ENCODE results near the gene ANKS3.
"Not testable (repeated sequence)": the region's sequence is repeated elsewhere in the genome, so short reads cannot be mapped to it uniquely, and the experiment has no call there.

Gene ANKS3

DNA sequence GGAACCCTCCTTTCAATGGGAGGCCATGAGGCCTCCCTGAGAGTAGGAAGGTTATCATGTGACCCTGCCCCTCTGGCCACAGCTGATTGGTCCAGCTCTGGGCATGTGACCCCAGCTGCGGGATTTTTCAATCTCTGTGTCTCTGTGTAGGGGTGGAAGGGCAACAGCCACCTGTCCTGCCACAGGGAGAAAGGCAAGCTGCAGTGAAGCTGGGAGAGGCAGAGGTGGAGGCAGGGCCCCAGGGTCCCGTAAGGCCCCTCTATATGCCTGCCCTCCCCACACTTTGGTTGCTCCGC is 11.2 kb upstream of the ANKS3 start:
- Histone ChIP-seq H3K27ac (ENCODE audit: low read depth, low read length) (no peak overlapping the region), H3K36me3 (ENCODE audit: control insufficient read depth in 1 of 2, insufficient read depth in 2 of 2, low read length in 2 of 2) (no peaks in the 10 kb centered on the region), H3K9ac (ENCODE audit: low read depth in 1 of 2, low read length in 2 of 2) (no peak overlapping the region), H3K4me3 (ENCODE audit: low read depth in 1 of 2, low read length in 2 of 2) (no peak overlapping the region), H3K4me1 (ENCODE audit: control insufficient read depth in 1 of 2, insufficient read depth in 2 of 2, low read length in 2 of 2) (peaks cover 6 to 7% of the 10 kb centered on the region in 2 donors), H3K27me3 (ENCODE audit: control insufficient read depth in 1 of 2, insufficient read depth in 2 of 2, low read length in 2 of 2) (no peaks in the 10 kb centered on the region), H3K9me3 (ENCODE audit: control insufficient read depth in 1 of 2, low read length in 2 of 2) (no peaks in the 10 kb centered on the region)

DNA sequence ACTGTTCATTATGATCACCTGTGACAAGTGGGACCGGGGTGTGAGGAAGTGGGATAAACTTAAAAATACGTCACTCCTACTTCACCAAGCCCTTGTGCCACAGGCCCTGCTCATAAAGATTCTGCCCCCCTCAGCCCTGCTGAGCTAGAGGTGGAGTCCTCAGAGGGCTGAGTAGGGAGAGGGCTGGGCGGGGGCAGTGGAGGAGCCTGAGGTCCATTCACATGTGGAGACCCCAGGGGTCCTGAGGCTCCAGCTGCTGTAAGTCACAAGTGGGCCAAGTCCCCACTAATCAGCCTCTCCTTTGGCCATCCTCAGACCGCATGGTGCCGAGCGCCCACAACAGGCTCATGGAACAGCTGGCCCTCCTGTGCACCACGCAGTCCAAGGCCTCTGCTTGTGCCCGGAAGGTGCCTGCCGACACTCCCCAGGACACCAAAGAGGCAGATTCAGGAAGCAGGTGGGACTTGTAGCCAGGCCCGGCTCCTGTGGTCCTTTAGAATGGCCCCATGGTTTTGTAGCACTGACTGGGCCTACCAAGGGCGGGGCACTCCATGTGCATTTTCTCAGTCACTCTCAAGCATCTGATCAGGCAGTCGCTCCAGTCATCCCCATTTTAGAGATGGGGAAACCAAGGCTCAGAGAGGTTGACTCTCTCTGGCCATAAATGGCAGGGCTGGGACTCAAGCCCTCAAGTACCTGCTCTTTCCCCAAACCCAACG is 10.6 kb upstream of the ANKS3 start:
- Histone ChIP-seq H3K9ac (ENCODE audit: low read depth in 1 of 2, low read length in 2 of 2) (no peak overlapping the region), H3K9me3 (ENCODE audit: control insufficient read depth in 1 of 2, low read length in 2 of 2) (no peaks in the 10 kb centered on the region), H3K4me3 (ENCODE audit: low read depth in 1 of 2, low read length in 2 of 2) (no peak overlapping the region), H3K27me3 (ENCODE audit: control insufficient read depth in 1 of 2, insufficient read depth in 2 of 2, low read length in 2 of 2) (no peaks in the 10 kb centered on the region), H3K4me1 (ENCODE audit: control insufficient read depth in 1 of 2, insufficient read depth in 2 of 2, low read length in 2 of 2) (peaks cover 6 to 7% of the 10 kb centered on the region in 2 donors), H3K36me3 (ENCODE audit: control insufficient read depth in 1 of 2, insufficient read depth in 2 of 2, low read length in 2 of 2) (no peaks in the 10 kb centered on the region), H3K27ac (ENCODE audit: low read depth, low read length) (no peak overlapping the region)

DNA sequence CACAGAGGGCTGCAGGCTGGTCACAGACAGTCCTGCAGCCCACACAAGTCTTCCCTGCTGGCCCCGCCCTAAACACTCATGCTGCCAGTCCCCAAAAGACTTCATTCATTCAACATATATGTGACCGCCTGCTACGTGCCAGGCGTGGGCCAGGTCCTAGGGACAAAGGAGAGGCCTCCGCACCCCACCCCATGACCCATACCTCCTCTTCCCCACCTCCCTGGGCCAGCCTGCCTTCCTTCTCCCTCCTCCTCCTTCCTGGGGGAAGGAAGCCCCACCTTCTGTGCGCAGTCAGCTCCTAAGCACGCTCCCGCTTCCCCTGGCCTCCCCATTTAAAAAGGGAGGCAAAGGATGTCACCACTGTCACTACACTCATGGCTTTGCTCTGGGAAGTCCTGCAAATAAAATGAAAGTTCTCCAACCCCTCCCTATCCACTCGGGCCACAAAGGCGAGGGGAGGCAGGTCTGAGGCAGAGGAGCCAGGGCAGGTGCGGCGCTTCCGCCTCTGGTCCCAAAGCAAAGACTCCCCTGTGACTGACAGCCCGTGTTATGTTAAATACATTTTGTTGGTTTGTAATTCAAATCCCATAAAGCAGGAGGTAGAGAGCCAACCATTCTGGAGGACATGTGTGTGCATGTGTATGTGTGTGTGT is 9.3 kb upstream of the ANKS3 start:
- Histone ChIP-seq H3K9ac (ENCODE audit: low read depth in 1 of 2, low read length in 2 of 2) (peak overlapping the region; percentile 12 to 47), H3K4me1 (ENCODE audit: control insufficient read depth in 1 of 2, insufficient read depth in 2 of 2, low read length in 2 of 2) (peaks cover 6 to 7% of the 10 kb centered on the region in 2 donors), H3K36me3 (ENCODE audit: control insufficient read depth in 1 of 2, insufficient read depth in 2 of 2, low read length in 2 of 2) (no peaks in the 10 kb centered on the region), H3K27ac (ENCODE audit: low read depth, low read length) (no peak overlapping the region), H3K9me3 (ENCODE audit: control insufficient read depth in 1 of 2, low read length in 2 of 2) (no peaks in the 10 kb centered on the region), H3K27me3 (ENCODE audit: control insufficient read depth in 1 of 2, insufficient read depth in 2 of 2, low read length in 2 of 2) (no peaks in the 10 kb centered on the region), H3K4me3 (ENCODE audit: low read depth in 1 of 2, low read length in 2 of 2) (peak overlapping the region; percentile 60 to 70)

DNA sequence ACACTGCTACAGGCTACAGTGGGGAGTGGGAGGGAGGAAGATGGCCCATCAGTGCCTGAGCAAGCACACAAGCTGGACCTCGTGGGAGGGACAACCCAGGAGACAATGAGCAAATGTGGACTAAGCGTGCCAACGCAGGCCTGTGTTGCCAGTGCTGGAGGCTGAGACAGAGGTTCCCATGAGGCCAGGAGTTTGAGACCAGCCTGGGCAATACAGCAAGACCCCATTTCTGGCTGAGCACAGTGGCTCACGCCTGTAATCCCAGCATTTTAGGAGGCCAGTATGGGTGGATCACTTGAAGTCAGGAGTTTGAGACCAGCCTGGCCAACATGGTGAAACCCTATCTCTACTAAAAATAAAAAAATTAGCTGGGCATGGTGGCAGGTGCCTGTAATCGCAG is 4.3 kb upstream of the ANKS3 start:
- not testable (repeated sequence) for H3K9me3 ChIP-seq (ENCODE audit: control insufficient read depth in 1 of 2, low read length in 2 of 2); H3K9ac ChIP-seq (ENCODE audit: low read depth in 1 of 2, low read length in 2 of 2); H3K27me3 ChIP-seq (ENCODE audit: control insufficient read depth in 1 of 2, insufficient read depth in 2 of 2, low read length in 2 of 2); H3K4me3 ChIP-seq (ENCODE audit: low read depth in 1 of 2, low read length in 2 of 2); H3K36me3 ChIP-seq (ENCODE audit: control insufficient read depth in 1 of 2, insufficient read depth in 2 of 2, low read length in 2 of 2); H3K27ac ChIP-seq (ENCODE audit: low read depth, low read length)
- peaks cover 12 to 16% of the 10 kb centered on the region in 2 donors for H3K4me1 ChIP-seq (ENCODE audit: control insufficient read depth in 1 of 2, insufficient read depth in 2 of 2, low read length in 2 of 2)

DNA sequence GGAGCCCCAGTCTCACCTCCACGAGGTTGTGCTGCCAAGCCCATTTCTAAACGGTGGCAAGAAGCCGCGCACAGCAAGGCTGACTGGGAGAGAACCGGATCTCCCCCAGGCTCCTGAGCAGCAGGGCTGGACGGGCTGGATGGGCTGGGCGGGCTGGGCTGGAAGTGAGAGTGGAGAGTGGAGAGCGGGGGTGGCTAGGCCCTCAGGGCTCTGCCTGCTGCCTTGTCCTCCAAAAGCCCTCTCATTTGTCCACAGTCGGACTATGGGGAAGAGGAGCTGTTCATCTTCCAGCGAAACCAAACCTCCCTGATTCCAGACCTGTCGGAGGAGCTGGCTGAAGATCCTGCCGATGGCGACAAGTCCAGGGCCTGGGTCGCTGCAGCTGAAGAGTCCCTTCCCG is 3.5 kb upstream of the ANKS3 start:
- no peak overlapping the region for H3K27ac ChIP-seq (ENCODE audit: low read depth, low read length)
- no peaks in the 10 kb centered on the region for H3K36me3 ChIP-seq (ENCODE audit: control insufficient read depth in 1 of 2, insufficient read depth in 2 of 2, low read length in 2 of 2)
- peaks cover 5 to 13% of the 10 kb centered on the region in 2 donors for H3K4me1 ChIP-seq (ENCODE audit: control insufficient read depth in 1 of 2, insufficient read depth in 2 of 2, low read length in 2 of 2)
- no peaks in the 10 kb centered on the region for H3K27me3 ChIP-seq (ENCODE audit: control insufficient read depth in 1 of 2, insufficient read depth in 2 of 2, low read length in 2 of 2)
- no peaks in the 10 kb centered on the region for H3K9me3 ChIP-seq (ENCODE audit: control insufficient read depth in 1 of 2, low read length in 2 of 2)
- H3K4me3 ChIP-seq (ENCODE audit: low read depth in 1 of 2, low read length in 2 of 2), result no peak overlapping the region
- no peak overlapping the region for H3K9ac ChIP-seq (ENCODE audit: low read depth in 1 of 2, low read length in 2 of 2)

DNA sequence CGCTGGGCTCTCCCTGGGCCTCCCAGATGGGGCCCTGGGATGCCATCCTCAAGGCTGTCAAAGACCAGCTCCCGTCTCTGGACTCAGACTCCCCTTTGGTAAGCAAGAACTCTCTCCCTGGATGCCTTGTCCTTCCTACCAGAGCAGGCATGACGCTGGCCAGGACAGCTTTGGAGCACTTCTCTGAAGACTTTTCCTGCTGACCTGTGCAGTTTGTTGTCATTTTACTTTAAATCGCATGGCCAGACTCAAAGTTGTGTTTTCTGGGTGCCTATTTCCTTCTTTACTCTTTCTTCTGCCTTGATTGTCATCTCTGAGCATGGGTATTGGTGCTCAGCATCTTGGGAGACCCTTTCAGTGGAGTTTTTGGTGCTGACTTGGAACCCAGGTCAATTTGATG is 2.5 kb upstream of the ANKS3 start:
- Histone ChIP-seq H3K9me3 (ENCODE audit: control insufficient read depth in 1 of 2, low read length in 2 of 2) (no peaks in the 10 kb centered on the region), H3K27me3 (ENCODE audit: control insufficient read depth in 1 of 2, insufficient read depth in 2 of 2, low read length in 2 of 2) (no peaks in the 10 kb centered on the region), H3K9ac (ENCODE audit: low read depth in 1 of 2, low read length in 2 of 2) (no peak overlapping the region), H3K4me1 (ENCODE audit: control insufficient read depth in 1 of 2, insufficient read depth in 2 of 2, low read length in 2 of 2) (peaks cover 5 to 13% of the 10 kb centered on the region in 2 donors), H3K27ac (ENCODE audit: low read depth, low read length) (no peak overlapping the region), H3K4me3 (ENCODE audit: low read depth in 1 of 2, low read length in 2 of 2) (no peak overlapping the region), H3K36me3 (ENCODE audit: control insufficient read depth in 1 of 2, insufficient read depth in 2 of 2, low read length in 2 of 2) (no peaks in the 10 kb centered on the region)

DNA sequence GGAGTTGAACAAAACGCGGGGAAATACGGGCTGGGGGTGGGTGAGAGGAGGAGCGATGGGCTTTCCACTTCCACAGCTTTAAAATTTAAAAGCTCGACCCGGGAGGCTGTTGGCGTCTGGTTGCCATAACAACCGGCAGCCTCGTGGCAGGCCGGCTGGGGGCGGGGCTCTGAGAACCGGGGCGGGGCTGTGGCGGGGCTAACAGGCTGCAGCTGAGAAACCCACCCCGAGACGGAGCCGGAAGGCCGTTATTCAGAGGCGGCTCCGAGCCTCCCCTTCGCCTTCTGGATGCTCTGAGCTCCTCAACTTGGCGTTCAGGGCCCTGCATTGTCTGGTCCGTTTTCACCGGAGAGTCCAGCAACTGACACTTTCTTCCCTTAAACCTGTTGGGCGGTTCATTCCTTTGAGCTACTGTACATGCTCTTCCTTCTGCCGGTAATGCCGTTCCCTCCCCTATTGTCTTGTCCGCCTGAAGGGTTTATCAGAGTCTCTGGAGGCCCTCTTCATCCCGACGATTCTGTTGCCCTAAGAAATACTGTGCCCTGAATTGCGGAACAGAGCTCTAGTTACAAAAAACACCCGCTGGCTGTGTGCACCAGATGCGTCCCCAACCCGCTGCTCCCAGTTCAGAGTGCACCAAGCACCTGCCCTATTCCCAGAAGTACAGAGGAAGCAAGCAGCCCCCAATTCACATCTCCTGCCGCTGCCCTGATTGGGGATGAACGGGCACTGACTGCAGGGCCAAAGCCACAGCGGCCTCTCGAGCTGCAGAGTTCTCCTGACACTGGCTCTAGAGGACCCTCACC is 862 bp upstream of the ANKS3 start:
- H3K9me3 ChIP-seq (ENCODE audit: control insufficient read depth in 1 of 2, low read length in 2 of 2), result no peaks in the 10 kb centered on the region
- H3K4me1 ChIP-seq (ENCODE audit: control insufficient read depth in 1 of 2, insufficient read depth in 2 of 2, low read length in 2 of 2), result peaks cover 5 to 13% of the 10 kb centered on the region in 2 donors
- H3K36me3 ChIP-seq (ENCODE audit: control insufficient read depth in 1 of 2, insufficient read depth in 2 of 2, low read length in 2 of 2), result peaks cover 2 to 9% of the 10 kb centered on the region in 2 donors
- H3K27me3 ChIP-seq (ENCODE audit: control insufficient read depth in 1 of 2, insufficient read depth in 2 of 2, low read length in 2 of 2), result no peaks in the 10 kb centered on the region
- peak overlapping the region; percentile 68 for H3K27ac ChIP-seq (ENCODE audit: low read depth, low read length)
- H3K9ac ChIP-seq (ENCODE audit: low read depth in 1 of 2, low read length in 2 of 2), result peak overlapping the region; percentile 54 to 65
- H3K4me3 ChIP-seq (ENCODE audit: low read depth in 1 of 2, low read length in 2 of 2), result peak overlapping the region; percentile 94 to 95

DNA sequence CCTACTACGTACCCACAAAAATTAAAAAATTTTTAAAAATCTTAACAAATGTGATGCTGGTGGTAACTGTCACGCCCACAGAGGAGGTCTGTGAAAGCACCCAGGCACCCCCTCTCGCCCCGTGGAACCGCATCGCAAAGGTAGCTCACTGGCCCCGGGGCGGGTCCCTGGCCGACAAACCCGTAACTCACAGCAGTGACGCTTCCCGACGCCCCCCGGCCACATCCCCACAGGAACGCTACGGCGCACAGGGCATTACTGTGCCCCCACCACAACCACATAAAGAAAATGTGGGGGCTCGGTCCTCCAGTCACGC is 366 bp downstream of the ANKS3 start:
- peaks cover 5 to 13% of the 10 kb centered on the region in 2 donors for H3K4me1 ChIP-seq (ENCODE audit: control insufficient read depth in 1 of 2, insufficient read depth in 2 of 2, low read length in 2 of 2)
- no peak overlapping the region for H3K27ac ChIP-seq (ENCODE audit: low read depth, low read length)
- H3K27me3 ChIP-seq (ENCODE audit: control insufficient read depth in 1 of 2, insufficient read depth in 2 of 2, low read length in 2 of 2), result no peaks in the 10 kb centered on the region
- no peaks in the 10 kb centered on the region for H3K9me3 ChIP-seq (ENCODE audit: control insufficient read depth in 1 of 2, low read length in 2 of 2)
- peaks cover 6 to 20% of the 10 kb centered on the region in 2 donors for H3K36me3 ChIP-seq (ENCODE audit: control insufficient read depth in 1 of 2, insufficient read depth in 2 of 2, low read length in 2 of 2)
- peak overlapping the region; percentile 70 to 83 for H3K9ac ChIP-seq (ENCODE audit: low read depth in 1 of 2, low read length in 2 of 2)
- peak overlapping the region; percentile 94 to 95 for H3K4me3 ChIP-seq (ENCODE audit: low read depth in 1 of 2, low read length in 2 of 2)

DNA sequence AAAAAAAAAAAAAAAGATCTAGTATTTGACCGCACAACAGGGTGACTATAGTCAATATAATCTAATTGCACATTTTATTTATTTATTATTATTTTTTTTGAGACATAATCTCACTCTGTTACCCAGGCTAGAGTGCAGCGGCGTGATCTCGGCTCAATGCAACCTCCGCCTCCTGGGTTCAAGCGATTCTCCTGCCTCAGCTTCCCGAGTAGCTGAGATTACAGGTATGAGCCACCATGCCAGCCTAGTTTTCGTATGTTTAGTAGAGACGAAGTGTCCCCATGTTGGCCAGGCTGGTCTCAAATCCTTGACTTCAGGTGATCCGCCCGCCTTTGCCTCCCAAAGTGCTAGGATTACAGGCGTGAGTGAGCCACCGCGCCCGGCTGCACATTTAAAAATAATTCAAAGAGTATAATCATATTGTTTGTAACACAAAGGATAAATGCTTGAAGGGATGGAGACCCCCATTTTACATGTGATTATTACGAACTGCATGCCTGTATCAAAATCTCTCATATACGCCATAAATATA is 794 bp downstream of the ANKS3 start:
- H3K4me1 ChIP-seq (ENCODE audit: control insufficient read depth in 1 of 2, insufficient read depth in 2 of 2, low read length in 2 of 2), result peaks cover 5 to 13% of the 10 kb centered on the region in 2 donors
- peak overlapping the region; percentile 70 to 83 for H3K9ac ChIP-seq (ENCODE audit: low read depth in 1 of 2, low read length in 2 of 2)
- peaks cover 6 to 24% of the 10 kb centered on the region in 2 donors for H3K36me3 ChIP-seq (ENCODE audit: control insufficient read depth in 1 of 2, insufficient read depth in 2 of 2, low read length in 2 of 2)
- no peak overlapping the region for H3K27ac ChIP-seq (ENCODE audit: low read depth, low read length)
- no peaks in the 10 kb centered on the region for H3K9me3 ChIP-seq (ENCODE audit: control insufficient read depth in 1 of 2, low read length in 2 of 2)
- peak overlapping the region; percentile 94 to 95 for H3K4me3 ChIP-seq (ENCODE audit: low read depth in 1 of 2, low read length in 2 of 2)
- H3K27me3 ChIP-seq (ENCODE audit: control insufficient read depth in 1 of 2, insufficient read depth in 2 of 2, low read length in 2 of 2), result no peaks in the 10 kb centered on the region

DNA sequence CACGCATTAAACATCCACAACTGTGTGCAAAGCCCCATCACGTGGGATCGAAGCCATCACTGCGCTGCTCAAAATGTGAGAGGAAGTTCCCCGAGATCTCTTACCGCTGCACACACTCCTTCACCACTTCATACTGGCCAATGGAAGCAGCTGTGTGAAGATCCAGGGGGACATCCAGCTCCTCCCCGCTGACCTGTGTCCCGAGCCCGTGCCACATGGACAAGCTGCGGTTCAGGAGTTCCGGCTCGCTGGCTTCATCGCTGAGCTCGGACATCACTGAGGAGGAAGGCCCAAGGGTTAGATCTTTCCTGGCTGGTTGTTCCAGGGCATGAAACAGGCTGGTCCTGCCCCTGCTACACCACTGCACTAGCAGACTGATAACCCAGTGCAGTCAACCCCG is 4.2 kb downstream of the ANKS3 start:
- Histone ChIP-seq H3K36me3 (ENCODE audit: control insufficient read depth in 1 of 2, insufficient read depth in 2 of 2, low read length in 2 of 2) (peaks cover 12 to 45% of the 10 kb centered on the region in 2 donors), H3K9ac (ENCODE audit: low read depth in 1 of 2, low read length in 2 of 2) (no peak overlapping the region), H3K4me1 (ENCODE audit: control insufficient read depth in 1 of 2, insufficient read depth in 2 of 2, low read length in 2 of 2) (peaks cover under 1 to 7% of the 10 kb centered on the region in 2 donors), H3K4me3 (ENCODE audit: low read depth in 1 of 2, low read length in 2 of 2) (no peak overlapping the region), H3K27me3 (ENCODE audit: control insufficient read depth in 1 of 2, insufficient read depth in 2 of 2, low read length in 2 of 2) (no peaks in the 10 kb centered on the region), H3K9me3 (ENCODE audit: control insufficient read depth in 1 of 2, low read length in 2 of 2) (no peaks in the 10 kb centered on the region), H3K27ac (ENCODE audit: low read depth, low read length) (no peak overlapping the region)

All from duodenal mucosa (tissue), 2 donors.